ENCODE measurements around the gene RALY. TPM values are rescaled to one million over a fixed set of nuclear protein-coding genes. Genes with fewer than 3 reads are reported as not detected.

Gene RALY
- polyA plus RNA-seq, 2 of the 4 experiments (the other 2 are of a cell fraction), result 63.4 to 102 TPM

GRCh38 chr20:34093895-34094294 is 100.2 kb downstream of the RALY start:
- ChIA-PET CTCF (no interaction called here), POLR2A (interaction anchor here (0.6 to 3.7 kb wide), 2 partner anchors 18 to 185 kb away, joined by 3 to 14 read pairs; partner anchors contain the start of gene EIF2S2)
- TF ChIP-seq GATA3 (IDR thresholded peaks at IDR 0.05; ENCODE audit: borderline replicate concordance) (no peak), POLR2A (IDR thresholded peaks at IDR 0.05; ENCODE audit: low read length) (no peak), EP300 (IDR thresholded peaks at IDR 0.05) (no peak), PBX3 (IDR thresholded peaks at IDR 0.05) (no peak), CHD2 (IDR thresholded peaks at IDR 0.05; ENCODE audit: low read length, partially characterized antibody) (no peak), RARB (CRISPR knock-in tag; IDR thresholded peaks at IDR 0.05) (no peak)
- DNase-seq (ENCODE audit: low read depth in 1 of 2, low spot score in 1 of 2), result no peak
- ATAC-seq, result no peak
- no peaks in the 10 kb centered on the region for H3K9me3 ChIP-seq
- no peak overlapping the region for H3K27ac ChIP-seq
- no peak overlapping the region for H3K4me3 ChIP-seq
- no peak overlapping the region for H3K4me2 ChIP-seq
- WGBS (ENCODE audit: missing lambda C conversion rate), result 98% methylated on average over 2 of the region's 2 CpGs
- FAIRE-seq, result no peak
- H3K4me1 ChIP-seq, result no peaks in the 10 kb centered on the region

- H3K27ac ChIP-seq, result no peak overlapping the region
- no peak for TF ChIP-seq HEYL (CRISPR knock-in tag; IDR thresholded peaks at IDR 0.05)
- DNase-seq (ENCODE audit: low read depth in 1 of 2, low spot score in 1 of 2) (no peak), FAIRE-seq (no peak), ATAC-seq (no peak)
- peaks cover 3% of the 10 kb centered on the region; the same call in 1 of the 3 replicates for H3K4me1 ChIP-seq
- H3K4me3 ChIP-seq, result no peak overlapping the region
- POLR2A ChIA-PET, result interaction anchor here (3.7 kb wide), 1 partner anchor 16 kb away, joined by 14 read pairs; the partner anchor contains the start of gene EIF2S2
- no peak overlapping the region for H3K4me2 ChIP-seq
- CTCF ChIA-PET, result interaction anchor here (1.2 to 1.7 kb wide), 2 partner anchors 26 to 27 kb away, joined by 3 read pairs; no protein-coding TSS in a partner anchor
- H3K9me3 ChIP-seq, result no peaks in the 10 kb centered on the region
These were observed 102.1 kb downstream of the RALY start for GRCh38 chr20:34095825-34096224.

- WGBS (ENCODE audit: missing lambda C conversion rate), result 84% methylated on average over 9 of the region's 9 CpGs
- ATAC-seq, result peak; percentile 24 to 46; a peak in 3 of 6 replicates
- no peak overlapping the region for H3K4me2 ChIP-seq
- ChIA-PET POLR2A (interaction anchor here (1.0 to 1.3 kb wide), 2 partner anchors 9 to 15 kb away, joined by 3 to 8 read pairs; partner anchors contain the start of gene EIF2S2), CTCF (interaction anchor here (1.7 kb wide), 1 partner anchor 28 kb away, joined by 3 read pairs; no protein-coding TSS in a partner anchor)
- H3K4me1 ChIP-seq, result peaks cover 4% of the 10 kb centered on the region; the same call in 1 of the 3 replicates
- TF ChIP-seq JUN (IDR thresholded peaks at IDR 0.05) (peak in 1 of 2 experiments; percentile 17; a peak in 1 of 5 replicates), RCOR1 (IDR thresholded peaks at IDR 0.05; ENCODE audit: low read depth, low read length) (no peak), JUNB (IDR thresholded peaks at IDR 0.05) (no peak), ZSCAN20 (CRISPR knock-in tag; IDR thresholded peaks at IDR 0.05) (no peak), NPAS2 (CRISPR knock-in tag; IDR thresholded peaks at IDR 0.05; ENCODE audit: borderline replicate concordance) (no peak)
- no peak for DNase-seq (ENCODE audit: low read depth in 1 of 2, low spot score in 1 of 2)
- no peak for FAIRE-seq
- no peak overlapping the region for H3K4me3 ChIP-seq
- no peak overlapping the region for H3K27ac ChIP-seq
- no peaks in the 10 kb centered on the region for H3K9me3 ChIP-seq
These were observed 103.2 kb downstream of the RALY start for GRCh38 chr20:34096699-34097444.

- POLR2A ChIA-PET, result no interaction called here
- TF ChIP-seq GATA3 (IDR thresholded peaks at IDR 0.05; ENCODE audit: borderline replicate concordance) (no peak), SREBF2 (IDR thresholded peaks at IDR 0.05) (no peak), CHD4 (IDR thresholded peaks at IDR 0.05; ENCODE audit: borderline replicate concordance) (no peak), CBX2 (IDR thresholded peaks at IDR 0.05; ENCODE audit: borderline replicate concordance, low read depth) (no peak), JUNB (IDR thresholded peaks at IDR 0.05) (no peak), HES2 (IDR thresholded peaks at IDR 0.05) (no peak), REST (IDR thresholded peaks at IDR 0.05) (no peak), ZFP36 (IDR thresholded peaks at IDR 0.05; ENCODE audit: borderline replicate concordance, partially characterized antibody) (no peak), MAFK (IDR thresholded peaks at IDR 0.05; ENCODE audit: partially characterized antibody) (no peak), KDM1A (IDR thresholded peaks at IDR 0.05; ENCODE audit: low read depth) (no peak), USF2 (IDR thresholded peaks at IDR 0.05) (no peak), FOSL2 (IDR thresholded peaks at IDR 0.05) (no peak), FOSL2 (CRISPR knock-in tag; IDR thresholded peaks at IDR 0.05) (no peak)
- 92% methylated on average over 3 of the region's 3 CpGs for WGBS (ENCODE audit: missing lambda C conversion rate)
- Histone ChIP-seq H3K27ac (no peak overlapping the region), H3K4me3 (no peak overlapping the region), H3K4me1 (peaks cover 4% of the 10 kb centered on the region; the same call in 1 of the 3 replicates), H3K4me2 (no peak overlapping the region), H3K9me3 (no peaks in the 10 kb centered on the region)
- ATAC-seq (no peak), FAIRE-seq (no peak), DNase-seq (ENCODE audit: low read depth in 1 of 2, low spot score in 1 of 2) (no peak)
- CTCF ChIA-PET, result no interaction called here
These were observed 104.9 kb downstream of the RALY start for GRCh38 chr20:34098570-34098969.
